Kidney (tissue), 14 donors: ENCODE results near the gene NAT8L. TPM values are rescaled to one million over a fixed set of nuclear protein-coding genes. Genes with fewer than 3 reads are reported as not detected.

ENCODE experiments used
- DNase-seq, 5 donors: peaks; one replicate each; pipeline ENCODE4 v3.0.0-alpha.2; 2013 to 2020
- FAIRE-seq: peaks from 2 replicates; lab custom pipeline; 2012; peaks lifted over from hg19 to GRCh38; lab: Jason Lieb, UNC
- H3K27ac ChIP-seq, 2 donors: one replicate each; pipeline ENCODE4 v1.7.0; 2013; ENCODE audit warnings: low read depth in 2 of 2, low read length in 2 of 2, inconsistent platforms in 1 of 2
- H3K27me3 ChIP-seq: one replicate; pipeline ENCODE4 v1.7.1; 2013; ENCODE audit warnings: low read length, inconsistent platforms; ENCODE audit not compliant: control insufficient read depth, insufficient read depth
- H3K36me3 ChIP-seq, 3 donors: one replicate each; pipeline versions ENCODE4 v1.7.0 to v1.7.1; 2013; ENCODE audit warnings: low read length in 3 of 3, control low read depth in 1 of 3, inconsistent platforms in 1 of 3; ENCODE audit not compliant: insufficient read depth in 3 of 3, control insufficient read depth in 2 of 3
- H3K4me1 ChIP-seq, 3 donors: one replicate each; pipeline versions ENCODE4 v1.7.0 to v1.7.1; 2013; ENCODE audit warnings: low read length in 3 of 3, inconsistent platforms in 1 of 3, low read depth in 1 of 3; ENCODE audit not compliant: control insufficient read depth in 2 of 3, insufficient read depth in 2 of 3
- H3K4me3 ChIP-seq, 3 donors: one replicate each; pipeline versions ENCODE4 v1.7.0 to v1.8.1; 2013; ENCODE audit warnings: low read length in 3 of 3, control low read depth in 1 of 3, inconsistent platforms in 1 of 3
- H3K9ac ChIP-seq, 3 donors: one replicate each; pipeline versions ENCODE4 v1.7.0 to v1.7.1; 2013; ENCODE audit warnings: low read length in 3 of 3, control low read depth in 1 of 3, inconsistent platforms in 1 of 3
- H3K9me3 ChIP-seq, 3 donors: one replicate each; pipeline versions ENCODE4 v1.7.0 to v1.7.1; 2013; ENCODE audit warnings: low read length in 3 of 3, control low read depth in 1 of 3, inconsistent platforms in 1 of 3; ENCODE audit not compliant: control insufficient read depth in 2 of 3, insufficient read depth in 1 of 3
- intact Hi-C: fragments of 100-400 bp; cut with DNase I; formaldehyde crosslinking; loops from one replicate; pipeline ENCODE4 v1.11.1; 2022
- polyA plus RNA-seq: library from polyadenylated mRNA; stranded (reverse); fragments of 350-450 nt; fragmentation: Illumina TruSeq; extraction: RNeasy Lipid Tissue Mini Kit (QIAGEN cat#74804); gene quantifications from one replicate; pipeline ENCODE4 v1.2.3, GENCODE V29; 2014; ENCODE audit warnings: low read depth, low replicate concordance; ENCODE audit not compliant: insufficient read depth
- total RNA-seq: library from RNA; stranded (reverse); fragmentation: NEBNext Ultra II Directional; extraction: Animal tissue kit (Norgen Biotek cat#: 25700); gene quantifications from one replicate; pipeline ENCODE4 v1.2.1, GENCODE V29; 2021
- TF ChIP-seq, protein P1 (sequence below): IDR thresholded peaks from 3 replicates; pipeline ENCODE4 v1.5.1; 2012; ENCODE audit warnings: mild to moderate bottlenecking, moderate library complexity, borderline replicate concordance; ENCODE audit not compliant: insufficient read depth; ENCODE audit errors: extremely low read depth
- donor health status: control.
- donor health status: control.
- donor health status: control.
- donor health status: control.
- donor health status: control.
- donor health status: DM: yes; HTN: yes; CAD: no.
- donor health status: Normal renal cell carcinoma (clear cell type).

Gene NAT8L
- total and polyA plus RNA-seq, 2 donors from 2014 or later, result 2.7 to 12.5 TPM

DNA sequence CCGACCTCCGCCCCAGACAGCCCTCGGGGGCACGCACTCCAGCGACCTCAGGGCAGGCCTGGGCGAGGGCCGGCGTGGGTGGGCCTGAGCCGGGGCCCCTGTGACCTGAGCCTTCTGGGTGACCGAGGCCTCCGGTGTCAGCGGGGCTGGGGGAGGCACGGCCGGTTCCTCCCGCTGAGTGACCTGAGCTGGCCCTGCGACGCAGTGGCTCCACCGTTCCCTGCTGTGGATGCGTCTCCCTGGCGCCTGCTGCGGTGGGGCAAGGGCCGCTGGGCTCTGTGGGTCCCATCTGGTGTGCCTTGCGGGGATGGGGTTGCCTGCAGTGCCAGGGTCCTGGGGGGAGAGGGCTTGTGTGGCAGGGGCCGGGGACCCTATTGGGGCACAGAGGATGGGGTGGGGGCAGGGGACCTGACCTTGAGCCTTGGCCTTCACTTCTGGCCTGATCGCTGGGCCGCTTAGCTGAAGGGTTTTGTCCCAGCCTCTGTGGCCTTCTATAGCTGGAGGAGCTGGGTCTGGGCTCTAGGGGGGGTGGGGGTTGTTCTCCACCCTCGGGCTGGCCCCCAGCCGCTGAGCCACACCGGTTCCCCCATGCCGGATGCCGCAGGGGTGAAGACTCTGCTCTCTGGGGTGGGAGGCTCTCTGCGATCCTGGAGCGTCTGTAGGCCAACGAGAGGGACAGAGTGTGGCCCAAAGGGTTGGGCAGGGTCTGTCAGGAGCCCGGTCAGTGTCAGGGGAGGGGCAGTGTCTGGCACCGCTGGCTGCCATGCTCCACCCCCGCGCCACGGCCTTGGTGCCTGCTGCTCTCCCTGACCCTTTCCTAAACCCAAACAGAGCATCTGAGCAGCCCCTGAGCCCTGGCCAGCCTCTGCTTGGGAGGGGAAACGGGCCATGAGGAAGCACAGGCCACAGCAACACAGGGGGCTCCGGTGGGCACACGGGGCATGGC is 2.3 kb downstream of the NAT8L start:
- H3K27ac ChIP-seq, result peak overlapping the region in 1 of 2 donors; percentile 53
- TF ChIP-seq, protein P1, sequence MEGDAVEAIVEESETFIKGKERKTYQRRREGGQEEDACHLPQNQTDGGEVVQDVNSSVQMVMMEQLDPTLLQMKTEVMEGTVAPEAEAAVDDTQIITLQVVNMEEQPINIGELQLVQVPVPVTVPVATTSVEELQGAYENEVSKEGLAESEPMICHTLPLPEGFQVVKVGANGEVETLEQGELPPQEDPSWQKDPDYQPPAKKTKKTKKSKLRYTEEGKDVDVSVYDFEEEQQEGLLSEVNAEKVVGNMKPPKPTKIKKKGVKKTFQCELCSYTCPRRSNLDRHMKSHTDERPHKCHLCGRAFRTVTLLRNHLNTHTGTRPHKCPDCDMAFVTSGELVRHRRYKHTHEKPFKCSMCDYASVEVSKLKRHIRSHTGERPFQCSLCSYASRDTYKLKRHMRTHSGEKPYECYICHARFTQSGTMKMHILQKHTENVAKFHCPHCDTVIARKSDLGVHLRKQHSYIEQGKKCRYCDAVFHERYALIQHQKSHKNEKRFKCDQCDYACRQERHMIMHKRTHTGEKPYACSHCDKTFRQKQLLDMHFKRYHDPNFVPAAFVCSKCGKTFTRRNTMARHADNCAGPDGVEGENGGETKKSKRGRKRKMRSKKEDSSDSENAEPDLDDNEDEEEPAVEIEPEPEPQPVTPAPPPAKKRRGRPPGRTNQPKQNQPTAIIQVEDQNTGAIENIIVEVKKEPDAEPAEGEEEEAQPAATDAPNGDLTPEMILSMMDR, result no peak
- intact Hi-C loops, result no loop called here
- H3K9me3 ChIP-seq, result no peaks in the 10 kb centered on the region
- FAIRE-seq, result no peak
- H3K9ac ChIP-seq, result no peak overlapping the region
- peak overlapping the region in 1 of 3 donors; percentile 32 for H3K4me3 ChIP-seq
- DNase-seq, result peak in 2 of 5 donors; percentile 67 to 75
- peaks cover 0 to 7% (median 0%) of the 10 kb centered on the region in 3 donors for H3K4me1 ChIP-seq
- no peaks in the 10 kb centered on the region for H3K36me3 ChIP-seq
- H3K27me3 ChIP-seq, result no peaks in the 10 kb centered on the region

DNA sequence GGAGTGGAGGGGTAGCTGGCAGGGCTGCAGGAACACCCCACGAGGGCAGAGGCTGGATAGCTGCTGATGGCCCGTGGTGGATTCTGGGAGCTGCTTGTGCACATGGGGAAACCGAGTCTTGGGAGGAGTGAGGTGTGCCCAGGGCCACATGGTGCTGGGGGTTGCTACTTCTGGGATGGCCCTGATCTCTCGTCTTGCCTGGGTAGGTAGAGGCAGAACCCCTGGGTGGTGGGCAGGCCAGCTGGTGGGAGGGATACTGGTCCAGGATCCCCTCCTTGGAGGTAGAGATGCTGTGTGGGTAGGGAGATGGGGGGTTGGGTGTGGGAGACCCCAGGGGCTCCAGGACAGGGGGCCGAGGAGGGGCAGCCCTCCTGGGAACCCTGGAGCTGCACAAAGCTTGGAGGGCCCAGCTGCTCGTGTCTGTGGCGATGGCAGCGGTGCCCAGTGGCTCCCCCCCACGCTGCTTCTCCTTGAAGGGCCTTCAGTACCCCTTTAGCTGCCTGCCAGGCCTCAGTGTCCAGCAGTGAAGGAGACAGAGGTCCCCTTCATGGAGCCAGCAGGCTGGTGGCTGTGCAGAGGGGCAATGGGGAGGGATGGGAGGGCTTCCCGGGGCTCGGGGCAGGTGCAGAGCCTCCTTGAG is 3.2 kb downstream of the NAT8L start:
- FAIRE-seq, result no peak
- Histone ChIP-seq H3K9ac (no peak overlapping the region), H3K4me3 (no peak overlapping the region), H3K27ac (no peak overlapping the region), H3K4me1 (peaks cover 0 to 9% (median 0%) of the 10 kb centered on the region in 3 donors), H3K36me3 (no peaks in the 10 kb centered on the region), H3K27me3 (no peaks in the 10 kb centered on the region), H3K9me3 (no peaks in the 10 kb centered on the region)
- peak in 2 of 5 donors; percentile 43 to 54 for DNase-seq
- TF ChIP-seq, protein P1, result no peak
- intact Hi-C loops, result no loop called here

DNA sequence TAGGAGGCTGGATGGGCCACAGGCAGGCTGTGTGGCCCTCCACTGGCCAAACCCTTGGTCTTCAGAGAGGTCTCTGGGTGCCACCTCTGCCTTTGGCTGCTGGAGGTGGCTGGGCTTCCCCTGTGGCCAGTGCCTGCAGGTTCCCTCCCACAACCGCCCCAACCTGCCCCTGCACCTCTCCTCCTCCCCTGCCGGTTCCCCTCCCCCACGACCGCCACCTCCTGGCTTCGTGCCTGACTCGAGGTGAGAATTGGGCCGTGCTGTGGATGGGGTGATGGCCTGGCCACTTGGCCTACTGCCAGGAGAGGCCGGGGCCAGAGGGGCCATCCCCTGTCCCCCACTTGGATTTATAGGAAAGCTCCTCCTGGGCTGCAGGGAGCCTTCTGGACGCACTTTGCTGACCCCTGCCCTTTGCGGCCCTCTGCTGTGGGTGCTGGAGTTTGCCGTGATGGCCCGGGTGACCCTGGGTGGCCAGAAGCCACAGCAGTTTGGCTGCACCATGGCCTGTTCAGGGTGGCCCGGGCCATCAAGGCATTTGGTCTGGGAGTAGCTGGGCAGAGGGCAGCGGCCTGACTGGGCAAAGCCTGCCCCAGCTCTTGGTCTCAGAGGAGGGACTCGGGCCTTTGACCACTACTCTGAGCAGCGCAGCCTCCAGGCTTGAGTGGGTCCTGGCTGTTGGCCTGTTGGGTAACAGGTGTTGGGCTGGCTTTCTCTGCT is 3.8 kb downstream of the NAT8L start:
- TF ChIP-seq, protein P1, result no peak
- peak in 2 of 5 donors; percentile 68 to 73 for DNase-seq
- no peak for FAIRE-seq
- peaks cover 0 to 9% (median 0%) of the 10 kb centered on the region in 3 donors for H3K4me1 ChIP-seq
- intact Hi-C loops, result no loop called here
- no peaks in the 10 kb centered on the region for H3K9me3 ChIP-seq
- no peaks in the 10 kb centered on the region for H3K36me3 ChIP-seq
- no peak overlapping the region for H3K27ac ChIP-seq
- no peaks in the 10 kb centered on the region for H3K27me3 ChIP-seq
- H3K9ac ChIP-seq, result no peak overlapping the region
- H3K4me3 ChIP-seq, result no peak overlapping the region
